GM13977 (cell line): ENCODE measurements around the gene POLR1H.

ENCODE experiments used
- DNase-seq: peaks from one replicate; pipeline ENCODE4 v3.0.0; 2012; ENCODE audit warnings: low spot score
- in situ Hi-C: fragments of 300-500 bp; cut with MboI; formaldehyde crosslinking; loops from one replicate; pipeline ENCODE4 v1.12.0; 2022; ENCODE audit warnings: low sequenced_read_pairs, low pct_unique_long_range_greater_than_20kb, mixed read lengths, inconsistent platforms; ENCODE audit not compliant: unreplicated experiment
- TF ChIP-seq, protein P1 (sequence below): IDR thresholded peaks from 2 replicates; pipeline ENCODE4 v1.5.1; 2012; ENCODE audit warnings: mild to moderate bottlenecking, control low read depth; ENCODE audit not compliant: insufficient read depth; ENCODE audit errors: extremely low read depth, missing control alignments

Gene POLR1H

DNA sequence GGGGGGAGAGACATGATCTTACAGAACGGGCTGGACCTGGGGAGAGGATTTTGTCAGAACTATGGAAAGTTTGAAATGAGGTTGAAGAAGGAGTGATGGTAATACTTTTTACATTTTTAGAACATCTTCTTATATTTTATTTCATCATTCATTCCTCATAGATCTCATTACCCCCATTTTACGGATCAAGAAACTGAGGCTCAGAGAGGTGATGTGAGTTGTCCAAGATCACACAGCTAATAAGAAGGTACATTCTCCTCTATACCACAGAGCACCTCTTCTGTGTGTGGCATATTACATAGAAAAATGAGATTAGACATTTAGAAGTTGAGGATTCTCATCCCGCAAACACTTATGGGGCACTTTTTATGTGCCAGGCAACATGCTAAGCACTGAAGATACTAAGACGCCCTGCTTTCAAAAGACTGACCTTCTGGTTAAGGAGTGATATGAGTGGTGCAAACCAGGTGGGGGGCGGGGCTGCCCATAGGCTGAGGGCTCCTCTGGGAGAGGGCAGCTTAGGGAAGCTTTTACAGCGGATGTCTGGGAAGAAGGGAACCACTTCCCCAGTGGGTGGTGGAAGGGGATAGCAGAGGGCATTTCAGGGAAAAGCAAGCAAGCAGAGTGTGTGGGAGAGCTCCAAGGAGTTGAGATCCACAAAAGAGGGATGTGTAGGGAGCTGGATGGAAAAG lies 31.9 kb downstream of the POLR1H start:
- DNase-seq, result no peak
- TF ChIP-seq, protein P1, sequence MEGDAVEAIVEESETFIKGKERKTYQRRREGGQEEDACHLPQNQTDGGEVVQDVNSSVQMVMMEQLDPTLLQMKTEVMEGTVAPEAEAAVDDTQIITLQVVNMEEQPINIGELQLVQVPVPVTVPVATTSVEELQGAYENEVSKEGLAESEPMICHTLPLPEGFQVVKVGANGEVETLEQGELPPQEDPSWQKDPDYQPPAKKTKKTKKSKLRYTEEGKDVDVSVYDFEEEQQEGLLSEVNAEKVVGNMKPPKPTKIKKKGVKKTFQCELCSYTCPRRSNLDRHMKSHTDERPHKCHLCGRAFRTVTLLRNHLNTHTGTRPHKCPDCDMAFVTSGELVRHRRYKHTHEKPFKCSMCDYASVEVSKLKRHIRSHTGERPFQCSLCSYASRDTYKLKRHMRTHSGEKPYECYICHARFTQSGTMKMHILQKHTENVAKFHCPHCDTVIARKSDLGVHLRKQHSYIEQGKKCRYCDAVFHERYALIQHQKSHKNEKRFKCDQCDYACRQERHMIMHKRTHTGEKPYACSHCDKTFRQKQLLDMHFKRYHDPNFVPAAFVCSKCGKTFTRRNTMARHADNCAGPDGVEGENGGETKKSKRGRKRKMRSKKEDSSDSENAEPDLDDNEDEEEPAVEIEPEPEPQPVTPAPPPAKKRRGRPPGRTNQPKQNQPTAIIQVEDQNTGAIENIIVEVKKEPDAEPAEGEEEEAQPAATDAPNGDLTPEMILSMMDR, result no peak
- in situ Hi-C loops, result no loop called here

DNA sequence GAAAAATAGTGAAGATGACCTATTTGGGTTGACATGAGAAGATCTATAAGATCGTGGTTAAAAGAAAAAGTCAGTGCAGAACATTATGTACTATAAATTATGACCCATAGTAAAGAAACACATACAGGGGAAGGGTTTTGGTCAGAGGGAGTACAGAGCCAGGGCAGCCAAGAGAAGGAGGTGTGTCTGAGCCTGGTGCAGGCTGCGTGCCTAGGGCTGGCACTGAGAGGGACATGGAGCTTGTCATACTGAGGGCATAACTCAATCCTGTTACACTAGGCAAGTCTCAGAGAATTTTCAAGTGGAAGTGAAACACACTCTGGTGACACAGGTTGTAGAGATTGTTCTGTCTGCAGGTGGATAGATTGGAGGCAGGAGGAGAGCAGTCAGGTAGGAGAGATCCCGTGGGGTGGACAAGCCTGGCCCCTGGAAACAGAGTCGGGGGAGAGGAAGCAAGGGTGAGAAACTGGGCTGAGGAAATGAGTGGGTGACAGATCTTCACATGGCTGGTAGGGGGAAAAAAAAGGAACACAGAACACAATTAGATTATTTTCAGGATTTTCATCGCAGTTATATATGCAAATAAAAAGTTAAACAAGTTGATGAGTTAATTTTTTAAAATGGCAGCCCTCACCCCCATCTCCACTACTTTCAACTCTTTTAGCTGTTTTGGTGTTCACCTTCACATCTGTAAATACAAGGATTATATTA lies 33.0 kb downstream of the POLR1H start:
- TF ChIP-seq, protein P1, result no peak
- DNase-seq, result no peak
- in situ Hi-C loops, result no loop called here

DNA sequence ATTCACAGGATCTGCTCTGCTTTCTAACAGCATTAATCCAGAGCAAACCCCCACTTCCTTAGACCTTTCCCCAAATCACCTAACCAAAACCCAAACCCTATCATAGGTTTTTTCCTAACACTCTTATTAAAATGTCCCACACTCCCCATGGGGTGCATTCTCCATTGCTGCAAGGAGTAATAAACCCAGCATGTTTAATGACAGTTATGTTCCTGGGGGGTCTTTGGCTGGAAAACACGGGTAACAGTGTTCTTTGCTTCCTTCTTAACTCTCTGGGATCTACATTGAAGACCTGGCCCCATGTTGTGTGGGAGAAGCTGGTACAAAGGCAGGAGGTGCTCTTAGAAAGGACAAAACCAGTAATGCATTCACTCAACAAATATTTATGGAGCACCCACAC lies 35.8 kb downstream of the POLR1H start:
- TF ChIP-seq, protein P1, result no peak
- DNase-seq, result no peak
- in situ Hi-C loops, result loop anchor here (5.0 kb wide), 1 partner anchor 80 kb away; no protein-coding TSS in a partner anchor

DNA sequence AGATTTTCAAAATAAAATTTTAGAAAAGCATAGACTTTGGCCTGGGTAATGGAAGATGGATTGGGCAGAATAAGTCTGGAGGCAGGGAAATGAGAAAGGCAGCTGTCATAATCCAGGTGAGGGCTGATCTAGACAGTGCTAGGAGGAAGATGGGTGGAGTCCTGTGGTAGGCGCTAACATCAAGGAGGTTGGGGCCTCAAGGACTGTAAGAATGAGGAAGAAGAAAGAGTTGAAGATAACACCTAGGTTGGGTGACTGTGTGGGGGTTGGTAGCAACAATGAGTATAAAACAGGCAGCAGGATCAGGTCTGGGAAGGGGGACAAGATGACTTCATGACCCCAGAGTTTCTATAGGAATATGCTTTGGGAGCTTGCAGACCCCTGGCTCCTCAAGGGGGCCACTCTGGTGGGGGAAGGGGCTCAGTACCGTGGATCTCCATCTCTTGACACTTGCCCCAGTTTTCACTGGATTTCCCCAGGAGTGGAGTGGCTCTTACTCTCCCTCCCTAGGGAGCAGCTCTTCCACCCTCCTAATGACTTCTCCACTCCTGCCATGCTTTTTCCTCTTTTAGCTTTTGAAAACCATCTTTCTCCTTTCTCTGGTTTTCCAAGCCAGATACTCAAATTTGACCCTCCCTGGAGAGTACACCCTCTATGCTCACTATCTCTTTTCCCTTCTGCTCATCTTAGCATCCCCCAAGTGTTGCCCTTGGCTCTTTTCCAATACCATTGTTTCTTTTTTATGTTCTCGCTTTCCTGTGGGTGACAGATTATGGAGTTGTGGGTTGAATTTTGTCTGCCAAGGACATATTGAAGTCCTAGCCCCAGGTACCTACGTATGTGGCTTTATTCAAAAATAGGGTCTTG lies 37.1 kb downstream of the POLR1H start:
- TF ChIP-seq, protein P1, result no peak
- no peak for DNase-seq
- in situ Hi-C loops, result loop anchor here (5.0 kb wide), 1 partner anchor 79 kb away; no protein-coding TSS in a partner anchor

DNA sequence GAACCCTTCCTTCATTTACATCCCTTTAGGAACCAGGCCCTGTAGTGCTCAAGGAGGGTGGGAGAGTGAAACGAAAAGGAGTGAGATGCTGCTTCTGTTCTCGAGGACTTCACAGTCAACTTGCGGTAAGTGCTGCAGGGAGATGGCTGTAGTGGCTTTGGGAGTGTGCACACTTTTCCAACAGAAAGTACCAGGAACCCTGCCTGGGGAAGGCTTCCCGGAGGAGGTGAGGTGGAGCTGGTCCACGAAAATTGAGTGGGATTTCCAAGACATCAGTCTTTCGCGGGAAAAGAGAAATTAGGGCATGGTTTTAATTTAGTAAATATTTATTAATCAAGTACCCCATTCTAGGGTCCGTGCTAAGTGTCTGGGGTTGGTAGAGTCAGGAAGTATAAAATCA lies 39.1 kb downstream of the POLR1H start:
- no peak for DNase-seq
- TF ChIP-seq, protein P1, result no peak
- in situ Hi-C loops, result no loop called here
